Sigmoid colon (tissue), 4 donors: Measurements from ENCODE around the gene MCEE.
A peak's percentile ranks its signal among the peaks of the same experiment; 100 is the strongest.

Source experiments
- EP300 ChIP-seq, 4 donors: sonication (generic); formaldehyde crosslinking; IDR thresholded peaks; one replicate each; pipeline ENCODE4 v1.6.1; 2017; ENCODE audit warnings: antibody characterized with exemption in 4 of 4
- POLR2A ChIP-seq, 2 donors: fragments of 450-650 bp; IDR thresholded peaks; one replicate each; pipeline ENCODE4 v1.6.1; 2016; ENCODE audit warnings: antibody characterized with exemption in 2 of 2, mild to moderate bottlenecking in 2 of 2, moderate library complexity in 2 of 2
- POLR2AphosphoS5 ChIP-seq, 4 donors: sonication (generic); formaldehyde crosslinking; IDR thresholded peaks; one replicate each; pipeline ENCODE4 v1.6.1; 2017; ENCODE audit warnings: antibody characterized with exemption in 4 of 4
- TF ChIP-seq, protein P1 (sequence below), 4 experiments: fragments of 450-650 bp in 3 of 4; fragments of 200-600 bp in 1 of 4; IDR thresholded peaks; one replicate each; pipeline ENCODE4 v1.5.1; 2016 to 2019; ENCODE audit warnings: antibody characterized with exemption in 4 of 4, mild to moderate bottlenecking in 3 of 4, moderate library complexity in 2 of 4

DNA sequence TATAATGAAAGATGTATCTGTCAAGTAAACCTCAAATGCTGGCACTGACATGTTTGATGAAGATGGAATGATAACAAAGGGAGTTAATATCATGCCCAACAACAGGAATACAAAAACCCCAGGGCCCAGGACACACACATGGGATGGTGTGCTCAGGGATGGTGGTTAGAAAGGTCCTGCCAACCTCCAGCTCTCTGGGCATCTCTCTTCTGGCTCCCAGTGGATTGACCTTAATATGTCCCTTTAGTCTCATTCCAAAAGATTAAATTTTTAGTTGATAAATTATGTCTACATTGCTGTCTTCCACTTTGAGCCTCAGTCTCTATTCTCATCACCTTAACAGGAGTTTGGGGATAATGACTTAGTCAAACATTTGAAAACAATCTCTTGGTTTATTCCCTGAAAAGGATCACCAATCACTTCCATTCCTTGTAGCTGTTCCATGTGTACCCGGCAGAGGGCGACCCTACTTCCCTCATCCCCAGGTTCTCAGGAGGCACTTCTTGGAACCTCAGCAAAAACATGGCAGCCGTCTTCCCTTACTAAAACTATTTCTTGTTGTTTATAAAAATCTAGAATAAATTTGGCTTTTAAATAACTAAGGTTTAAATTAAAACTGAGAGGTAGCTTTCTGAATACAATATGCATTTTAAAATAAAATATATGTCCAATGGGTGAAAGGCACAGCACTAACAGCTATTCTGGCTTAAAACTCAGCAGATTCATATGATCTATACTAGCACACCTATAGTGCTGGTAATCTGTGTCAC is 29.6 kb downstream of the MCEE start:
- TF ChIP-seq, protein P1, sequence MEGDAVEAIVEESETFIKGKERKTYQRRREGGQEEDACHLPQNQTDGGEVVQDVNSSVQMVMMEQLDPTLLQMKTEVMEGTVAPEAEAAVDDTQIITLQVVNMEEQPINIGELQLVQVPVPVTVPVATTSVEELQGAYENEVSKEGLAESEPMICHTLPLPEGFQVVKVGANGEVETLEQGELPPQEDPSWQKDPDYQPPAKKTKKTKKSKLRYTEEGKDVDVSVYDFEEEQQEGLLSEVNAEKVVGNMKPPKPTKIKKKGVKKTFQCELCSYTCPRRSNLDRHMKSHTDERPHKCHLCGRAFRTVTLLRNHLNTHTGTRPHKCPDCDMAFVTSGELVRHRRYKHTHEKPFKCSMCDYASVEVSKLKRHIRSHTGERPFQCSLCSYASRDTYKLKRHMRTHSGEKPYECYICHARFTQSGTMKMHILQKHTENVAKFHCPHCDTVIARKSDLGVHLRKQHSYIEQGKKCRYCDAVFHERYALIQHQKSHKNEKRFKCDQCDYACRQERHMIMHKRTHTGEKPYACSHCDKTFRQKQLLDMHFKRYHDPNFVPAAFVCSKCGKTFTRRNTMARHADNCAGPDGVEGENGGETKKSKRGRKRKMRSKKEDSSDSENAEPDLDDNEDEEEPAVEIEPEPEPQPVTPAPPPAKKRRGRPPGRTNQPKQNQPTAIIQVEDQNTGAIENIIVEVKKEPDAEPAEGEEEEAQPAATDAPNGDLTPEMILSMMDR (IDR thresholded peaks at IDR 0.05): peak in 3 of 4 experiments; percentile 48 to 58 (median 49)
- no peak for TF ChIP-seq POLR2AphosphoS5 (IDR thresholded peaks at IDR 0.05)
- TF ChIP-seq POLR2A (IDR thresholded peaks at IDR 0.05): no peak
- TF ChIP-seq EP300 (IDR thresholded peaks at IDR 0.05): no peak
